HG02840 (cell line): Measurements from ENCODE around the gene MYL6.
A peak's percentile ranks its signal among the peaks of the same experiment; 100 is the strongest.
"Not testable (repeated sequence)": the region's sequence is repeated elsewhere in the genome, so short reads cannot be mapped to it uniquely, and the experiment has no call there.

Experiments
- ATAC-seq: cut with Tn5 transposase; IDR thresholded peaks from one replicate; pipeline ENCODE4 v1.9.1; 2021; ENCODE audit warnings: mild to moderate bottlenecking, moderate library complexity, moderate number of reproducible peaks; ENCODE audit not compliant: unreplicated experiment, low FRiP score

MYL6 gene

GRCh38 chr12:56155256-56155845 lies 2.8 kb upstream of the MYL6 start:
- ATAC-seq = no peak

DNA sequence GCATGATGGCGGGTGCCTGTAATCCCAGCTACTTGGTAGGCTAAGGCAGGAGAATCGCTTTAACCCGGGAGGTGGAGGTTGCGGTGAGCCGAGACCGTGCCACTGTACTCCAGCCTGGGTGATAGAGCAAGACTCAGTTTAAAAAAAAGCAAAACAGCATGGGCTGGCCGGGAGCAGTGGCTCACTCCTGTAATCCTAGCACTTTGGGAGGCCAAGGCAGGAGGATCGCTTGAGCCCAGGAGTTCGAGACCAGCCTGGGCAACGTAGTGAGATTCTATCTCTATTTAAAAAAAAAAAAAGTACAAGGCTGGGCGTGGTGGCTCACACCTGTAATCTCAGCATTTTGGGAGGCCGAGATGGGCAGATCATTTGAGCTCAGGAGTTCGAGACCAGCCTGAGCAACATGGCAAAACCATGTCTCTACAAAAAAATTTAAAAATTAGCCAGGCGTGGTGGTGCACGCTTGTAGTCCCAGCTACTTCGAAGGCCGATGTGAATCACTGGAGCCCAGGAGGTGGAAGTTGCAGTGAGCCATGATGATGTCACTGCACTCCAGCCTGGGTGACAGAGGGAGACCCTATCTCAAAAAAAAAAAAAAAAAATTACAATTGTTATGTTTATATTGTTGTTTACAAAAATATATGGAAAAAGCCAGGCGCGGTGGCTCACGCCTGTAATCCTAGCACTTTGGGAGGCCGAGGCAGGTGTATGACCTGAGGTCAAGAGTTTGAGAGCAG lies 1.5 kb upstream of the MYL6 start:
- ATAC-seq = not testable (repeated sequence)

- ATAC-seq = peak; percentile 23
Measured at GRCh38 chr12:56157201-56158028, 744 bp upstream of the MYL6 start.

DNA sequence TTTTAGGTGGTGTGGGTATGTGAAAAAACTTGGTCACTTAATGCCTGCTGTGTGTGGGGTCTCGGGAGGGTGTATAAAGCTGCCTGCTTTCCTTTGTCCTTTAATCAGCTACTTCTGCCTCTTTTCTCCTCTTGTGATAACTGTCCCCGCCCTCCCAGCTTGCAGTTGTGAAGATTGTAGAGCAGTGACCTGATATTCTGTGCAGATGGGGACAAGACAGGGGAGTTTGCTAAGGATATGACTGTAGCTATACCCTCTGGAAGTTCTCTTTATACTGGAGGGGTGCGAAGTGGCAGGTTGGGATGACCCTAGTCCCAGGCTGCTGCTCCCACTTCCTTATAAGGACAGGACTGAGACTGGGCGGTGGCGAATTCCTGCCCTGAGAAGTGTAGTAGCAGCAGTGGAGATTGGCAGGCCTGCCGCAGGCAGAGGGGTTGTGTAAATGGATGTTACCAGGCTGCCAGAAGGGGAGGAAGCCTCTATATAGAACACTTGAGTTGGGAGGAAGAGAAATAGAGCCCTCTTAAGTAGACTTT lies 835 bp downstream of the MYL6 start:
- ATAC-seq = no peak

DNA sequence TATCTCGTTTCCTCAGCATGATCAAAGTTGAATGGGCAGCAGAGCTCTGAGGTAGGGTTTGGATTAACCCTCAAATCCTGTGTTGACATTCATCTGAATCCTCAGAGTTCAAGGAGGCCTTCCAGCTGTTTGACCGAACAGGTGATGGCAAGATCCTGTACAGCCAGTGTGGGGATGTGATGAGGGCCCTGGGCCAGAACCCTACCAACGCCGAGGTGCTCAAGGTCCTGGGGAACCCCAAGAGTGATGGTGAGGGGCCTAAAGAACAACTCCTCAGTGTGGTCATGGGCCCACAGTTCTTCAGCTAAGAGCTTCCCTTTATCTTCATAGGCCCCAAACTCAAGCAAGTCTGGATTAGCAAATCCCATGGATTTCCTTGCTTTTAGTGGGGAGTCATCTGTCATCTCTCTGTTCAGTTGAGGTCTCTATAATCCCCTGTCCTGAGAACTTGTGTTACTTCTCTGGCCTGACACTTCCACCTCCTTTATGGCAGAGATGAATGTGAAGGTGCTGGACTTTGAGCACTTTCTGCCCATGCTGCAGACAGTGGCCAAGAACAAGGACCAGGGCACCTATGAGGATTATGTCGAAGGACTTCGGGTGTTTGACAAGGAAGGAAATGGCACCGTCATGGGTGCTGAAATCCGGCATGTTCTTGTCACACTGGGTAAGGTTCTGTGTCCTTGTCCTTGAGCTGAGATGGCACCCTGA lies 1.5 kb downstream of the MYL6 start:
- ATAC-seq = no peak

DNA sequence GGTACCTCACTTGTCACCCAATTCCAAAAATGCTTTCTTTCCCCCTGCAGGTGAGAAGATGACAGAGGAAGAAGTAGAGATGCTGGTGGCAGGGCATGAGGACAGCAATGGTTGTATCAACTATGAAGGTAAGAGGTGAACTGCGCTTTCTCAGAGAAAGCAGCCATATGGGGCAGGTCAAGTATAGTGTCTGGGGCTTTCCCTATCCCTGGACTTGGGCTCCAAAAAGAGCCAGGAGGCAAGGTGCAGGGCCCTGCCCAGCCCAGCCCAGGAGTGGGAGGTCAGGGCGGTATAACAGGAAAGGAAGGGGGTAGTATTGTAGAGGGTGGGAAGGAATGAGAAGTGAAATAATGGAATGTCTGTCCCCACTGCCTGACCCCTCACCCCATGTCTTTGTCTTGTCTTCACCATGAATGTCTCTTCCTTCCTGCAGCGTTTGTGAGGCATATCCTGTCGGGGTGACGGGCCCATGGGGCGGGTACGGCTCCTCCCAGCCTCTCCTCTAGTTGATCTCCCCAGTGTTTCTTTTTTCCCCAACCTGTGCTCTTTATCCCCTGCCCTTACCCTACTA lies 2.1 kb downstream of the MYL6 start:
- no peak for ATAC-seq

GRCh38 chr12:56160894-56161689 lies 2.9 kb downstream of the MYL6 start:
- no peak for ATAC-seq

DNA sequence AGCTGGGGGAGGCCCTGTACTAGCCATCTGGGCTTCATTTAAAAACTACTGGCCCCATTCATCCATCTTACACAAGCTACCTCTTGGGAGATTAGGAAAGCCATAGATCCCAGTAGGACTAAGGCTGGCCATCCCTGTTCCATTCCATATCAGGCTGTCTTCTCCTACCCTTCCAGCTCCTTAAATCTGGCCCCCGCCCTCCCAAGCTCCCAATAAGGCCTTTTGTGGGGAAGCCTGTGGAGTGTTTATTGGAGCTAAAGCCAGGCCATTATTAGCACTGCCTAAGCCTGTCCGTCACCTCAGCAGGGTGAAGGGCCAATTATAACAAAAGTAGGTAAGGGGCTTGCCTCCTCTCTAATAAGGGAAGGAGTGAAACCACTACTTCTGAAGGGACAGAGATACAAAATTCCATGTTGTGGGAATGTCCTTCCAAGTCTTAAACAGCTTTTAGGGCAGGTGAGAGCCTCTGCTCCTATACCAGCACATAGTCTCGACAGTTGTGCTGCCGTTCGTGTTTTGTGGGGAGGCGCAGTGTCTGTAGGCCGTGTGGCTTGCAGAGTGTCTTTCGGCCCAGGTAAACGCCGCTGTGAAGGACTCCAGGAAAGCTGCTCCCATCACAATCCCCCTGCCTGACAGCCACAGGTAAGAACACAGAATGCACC lies 3.7 kb downstream of the MYL6 start:
- ATAC-seq = no peak

DNA sequence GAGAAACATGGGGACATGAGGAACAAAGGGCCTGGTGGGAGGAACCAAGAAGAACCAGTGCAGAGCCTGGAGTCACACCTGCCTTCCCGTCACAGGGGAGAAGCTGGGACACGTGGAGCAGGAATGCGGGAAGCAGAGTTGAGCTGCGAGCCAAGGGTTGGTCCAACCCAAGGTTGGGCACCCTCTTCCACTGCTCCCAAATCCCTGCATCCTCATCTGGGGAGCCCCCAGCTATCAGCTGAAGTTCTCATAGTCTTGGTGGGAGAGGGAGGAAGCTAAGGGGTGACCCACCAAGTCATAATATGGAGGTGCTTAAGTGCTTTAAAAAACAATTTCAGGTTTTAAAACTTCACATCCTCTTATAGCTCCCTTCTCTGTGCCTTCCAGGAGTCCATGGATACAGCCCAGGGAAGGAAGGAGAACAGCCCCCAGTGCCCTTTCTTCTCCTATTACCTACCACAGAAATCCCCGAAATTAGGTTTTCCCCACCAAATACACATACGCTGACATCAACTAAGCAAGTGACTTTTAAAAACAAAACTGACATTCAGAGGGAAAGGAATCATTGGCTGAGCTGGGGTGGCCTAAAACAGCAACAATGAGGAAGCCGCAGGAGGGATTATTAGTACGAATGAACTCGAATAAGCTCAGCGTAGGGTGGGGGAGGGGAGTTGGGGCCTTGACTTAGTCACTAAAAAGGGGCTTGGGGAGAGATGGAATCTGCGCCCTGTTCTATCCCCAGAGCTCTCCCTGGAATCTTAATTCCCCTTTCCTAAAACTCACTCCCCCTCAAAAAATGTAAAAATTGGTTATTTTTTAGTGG lies 4.5 kb downstream of the MYL6 start:
- no peak for ATAC-seq

DNA sequence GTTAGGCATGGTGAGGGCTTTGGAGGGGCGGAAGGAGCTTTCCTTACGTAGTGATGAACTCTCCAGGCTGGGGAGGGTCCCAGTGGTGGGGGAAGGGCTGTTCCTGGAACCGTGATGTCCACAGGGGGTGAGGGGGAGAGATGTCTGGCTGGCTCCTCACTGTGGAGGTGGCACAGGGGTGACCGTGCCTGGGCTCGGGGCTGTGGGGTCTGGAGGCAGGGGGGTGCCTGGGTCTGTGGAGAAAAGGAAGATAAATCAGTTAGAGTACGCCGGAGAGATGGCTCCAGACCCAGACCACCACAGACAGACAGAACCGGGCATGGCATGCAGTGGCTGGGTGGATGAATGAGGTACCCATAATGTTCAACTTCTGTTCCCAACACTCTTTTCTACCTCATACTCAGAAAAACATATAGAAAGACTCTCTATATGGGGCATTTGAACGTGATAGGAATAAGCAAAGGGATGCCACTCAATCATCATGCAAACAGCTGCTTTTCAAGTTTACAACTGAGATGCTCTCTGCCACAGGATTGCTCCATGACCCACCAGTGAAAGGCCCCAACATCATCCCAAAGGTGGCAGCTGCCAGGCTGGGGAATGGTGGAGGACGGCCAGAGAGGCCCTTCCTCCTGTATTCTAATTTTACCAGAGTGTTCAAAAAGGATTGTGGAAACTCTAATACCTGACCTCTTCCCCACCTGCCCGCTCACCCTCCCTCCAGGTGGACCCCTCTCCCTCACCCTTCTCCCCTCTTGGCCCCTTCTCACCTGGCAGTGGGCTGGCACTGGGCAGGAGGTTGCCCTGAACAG lies 5.6 kb downstream of the MYL6 start:
- no peak for ATAC-seq

DNA sequence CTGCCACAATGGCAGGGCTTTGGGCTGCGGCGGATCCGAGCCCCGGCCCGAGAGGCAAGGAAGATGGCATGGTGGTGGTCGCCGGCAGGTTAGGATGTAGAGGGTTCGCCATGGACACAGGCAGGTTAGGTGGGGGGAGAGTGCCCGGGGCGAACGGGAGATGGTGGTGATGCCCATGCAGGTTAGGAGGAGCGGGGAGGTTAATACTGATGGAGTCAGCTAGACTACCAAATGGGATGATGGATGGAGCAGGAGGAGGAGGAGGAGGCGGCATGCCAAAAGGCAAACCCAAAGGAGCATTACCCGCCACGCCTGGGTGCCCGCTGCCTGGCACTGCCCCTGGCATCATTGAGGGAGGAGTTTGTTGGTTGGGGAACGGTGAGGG lies 6.2 kb downstream of the MYL6 start:
- no peak for ATAC-seq

- no peak for ATAC-seq
Measured at GRCh38 chr12:56165369-56165768, 7.2 kb downstream of the MYL6 start.

- no peak for ATAC-seq
Measured at GRCh38 chr12:56169229-56169759, 11.1 kb downstream of the MYL6 start.

DNA sequence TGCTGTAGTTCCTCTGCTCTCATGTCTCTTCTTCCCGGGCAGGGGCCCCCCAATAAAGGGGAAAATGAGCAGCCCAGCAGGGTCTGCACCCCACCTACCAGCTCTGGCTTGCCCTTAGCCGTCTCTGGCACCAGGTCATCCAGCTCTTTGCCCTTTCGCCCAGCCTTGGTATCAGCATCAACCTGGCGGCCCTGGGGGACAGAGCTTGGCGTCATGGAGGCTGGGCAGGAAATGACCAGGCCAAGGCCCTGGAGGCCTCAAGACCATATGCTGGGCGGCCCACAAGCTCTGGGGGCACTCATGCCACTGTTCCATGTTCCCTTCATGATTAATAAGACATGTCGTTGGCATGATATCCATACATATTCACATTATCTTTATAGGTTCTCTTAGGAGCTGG lies 14.7 kb downstream of the MYL6 start:
- no peak for ATAC-seq

- no peak for ATAC-seq
Measured at GRCh38 chr12:56178347-56178746, 20.2 kb downstream of the MYL6 start.

DNA sequence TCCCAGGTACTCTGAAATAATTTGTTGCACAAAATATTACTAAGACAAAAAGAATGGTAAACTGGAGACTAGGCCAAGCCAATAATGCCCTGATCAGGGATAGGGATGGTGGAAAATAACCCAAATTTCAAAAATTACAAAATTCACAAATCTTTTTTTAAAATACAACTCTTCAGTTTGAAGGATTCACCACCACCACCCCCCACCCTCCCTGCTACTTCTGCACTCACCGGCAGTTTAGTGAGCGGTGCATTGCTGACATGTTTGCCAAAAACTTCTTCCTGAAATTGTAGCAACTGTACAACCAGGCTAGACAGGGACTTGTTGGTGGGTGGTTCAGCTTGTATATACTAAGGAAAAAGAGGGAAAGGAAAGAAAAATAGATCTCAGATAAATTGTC lies 28.8 kb downstream of the MYL6 start:
- no peak for ATAC-seq

DNA sequence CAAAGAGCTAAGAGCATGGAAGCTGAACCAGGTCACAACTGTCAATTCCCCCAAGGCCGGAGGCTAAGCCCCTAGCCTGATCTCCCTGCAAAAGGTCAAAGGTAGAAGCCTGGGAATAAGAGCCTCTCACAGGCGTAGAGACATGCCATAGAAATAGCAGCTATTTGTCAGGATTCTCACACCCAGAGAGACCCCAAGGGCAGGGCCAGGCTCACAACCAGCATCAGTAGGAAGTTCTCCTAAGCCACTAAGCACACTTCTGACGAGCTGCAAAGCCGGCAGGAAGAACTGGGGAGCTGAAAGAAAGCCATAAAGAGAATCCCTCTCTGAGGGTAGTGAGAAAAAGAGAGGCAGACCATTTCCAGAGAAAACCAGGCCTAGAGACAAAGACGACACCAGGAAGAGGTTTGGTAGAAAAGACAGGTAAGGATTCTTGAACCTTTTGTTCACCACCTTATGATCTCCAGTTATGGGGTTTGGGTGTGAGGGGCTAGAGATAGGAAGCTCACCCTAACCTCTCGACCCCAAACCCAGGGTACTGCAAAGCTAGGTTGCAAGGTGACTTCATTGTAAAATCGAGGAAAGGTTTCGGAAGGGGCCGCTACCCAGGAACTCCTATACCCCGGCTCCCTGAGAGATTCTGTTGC lies 30.1 kb downstream of the MYL6 start:
- ATAC-seq = no peak
